Measurements from ENCODE around the gene VTCN1. TPM values are rescaled to one million over a fixed set of nuclear protein-coding genes. Genes with fewer than 3 reads are reported as not detected.

VTCN1 gene
- total RNA-seq, 1 experiment from 2014 or later, result not detected

GRCh38 chr1:117205368-117205767 is 5.4 kb downstream of the VTCN1 start:
- Histone ChIP-seq H3K9me3 (ENCODE audit: low read length) (no peaks in the 10 kb centered on the region), H2AFZ (ENCODE audit: low read length) (no peak overlapping the region), H3K4me1 (ENCODE audit: low read length) (no peaks in the 10 kb centered on the region), H3K27me3 (ENCODE audit: low read length) (no peaks in the 10 kb centered on the region), H3K9ac (ENCODE audit: low read length) (no peak overlapping the region), H3K9me2 (replicated peaks; ENCODE audit: insufficient read depth, low read length) (no peaks in the 10 kb centered on the region), H3K36me3 (ENCODE audit: insufficient read depth, low read length) (no peaks in the 10 kb centered on the region), H3K79me2 (ENCODE audit: low read length) (no peaks in the 10 kb centered on the region), H4K20me1 (ENCODE audit: insufficient read depth, low read depth, low read length) (no peaks in the 10 kb centered on the region), H3K4me3 (ENCODE audit: low read length) (no peak overlapping the region), H3K4me2 (ENCODE audit: low read depth, low read length, poor library complexity, severe bottlenecking) (no peak overlapping the region), H3K27ac (ENCODE audit: low read length) (no peak overlapping the region)
- no peak for DNase-seq

- H3K4me3 ChIP-seq (ENCODE audit: low read length), result no peak overlapping the region
- no peaks in the 10 kb centered on the region for H3K9me3 ChIP-seq (ENCODE audit: low read length)
- no peaks in the 10 kb centered on the region for H3K79me2 ChIP-seq (ENCODE audit: low read length)
Measured at GRCh38 chr1:117201808-117202207, 8.9 kb downstream of the VTCN1 start.

GRCh38 chr1:117198097-117198496 is 12.6 kb downstream of the VTCN1 start:
- H3K4me1 ChIP-seq (ENCODE audit: low read length), result no peaks in the 10 kb centered on the region
- H3K4me2 ChIP-seq (ENCODE audit: low read depth, low read length, poor library complexity, severe bottlenecking), result no peak overlapping the region
- no peak overlapping the region for H3K9ac ChIP-seq (ENCODE audit: low read length)
- no peak overlapping the region for H3K4me3 ChIP-seq (ENCODE audit: low read length)
- no peaks in the 10 kb centered on the region for H3K79me2 ChIP-seq (ENCODE audit: low read length)
- no peak for DNase-seq
- no peak overlapping the region for H2AFZ ChIP-seq (ENCODE audit: low read length)
- no peaks in the 10 kb centered on the region for H3K27me3 ChIP-seq (ENCODE audit: low read length)
- no peaks in the 10 kb centered on the region for H3K9me3 ChIP-seq (ENCODE audit: low read length)
- no peaks in the 10 kb centered on the region for H3K36me3 ChIP-seq (ENCODE audit: insufficient read depth, low read length)
- H3K9me2 ChIP-seq (replicated peaks; ENCODE audit: insufficient read depth, low read length), result no peaks in the 10 kb centered on the region
- H4K20me1 ChIP-seq (ENCODE audit: insufficient read depth, low read depth, low read length), result no peaks in the 10 kb centered on the region
- no peak overlapping the region for H3K27ac ChIP-seq (ENCODE audit: low read length)

More at GRCh38 chr1:117201808-117202207, 8.9 kb downstream of the VTCN1 start:
- no peaks in the 10 kb centered on the region for H3K9me2 ChIP-seq (replicated peaks; ENCODE audit: insufficient read depth, low read length)
- H3K36me3 ChIP-seq (ENCODE audit: insufficient read depth, low read length), result no peaks in the 10 kb centered on the region
- H3K4me2 ChIP-seq (ENCODE audit: low read depth, low read length, poor library complexity, severe bottlenecking), result no peak overlapping the region
- no peak overlapping the region for H2AFZ ChIP-seq (ENCODE audit: low read length)
- no peaks in the 10 kb centered on the region for H3K4me1 ChIP-seq (ENCODE audit: low read length)
- H3K27me3 ChIP-seq (ENCODE audit: low read length), result no peaks in the 10 kb centered on the region
- no peaks in the 10 kb centered on the region for H4K20me1 ChIP-seq (ENCODE audit: insufficient read depth, low read depth, low read length)
- no peak overlapping the region for H3K27ac ChIP-seq (ENCODE audit: low read length)
- DNase-seq, result no peak
- no peak overlapping the region for H3K9ac ChIP-seq (ENCODE audit: low read length)

- Histone ChIP-seq H3K4me2 (ENCODE audit: low read depth, low read length, poor library complexity, severe bottlenecking) (no peak overlapping the region), H3K9me2 (replicated peaks; ENCODE audit: insufficient read depth, low read length) (no peaks in the 10 kb centered on the region), H3K27ac (ENCODE audit: low read length) (no peak overlapping the region), H3K4me1 (ENCODE audit: low read length) (no peaks in the 10 kb centered on the region), H3K36me3 (ENCODE audit: insufficient read depth, low read length) (no peaks in the 10 kb centered on the region), H3K9ac (ENCODE audit: low read length) (no peak overlapping the region), H3K27me3 (ENCODE audit: low read length) (no peaks in the 10 kb centered on the region), H3K9me3 (ENCODE audit: low read length) (no peaks in the 10 kb centered on the region), H4K20me1 (ENCODE audit: insufficient read depth, low read depth, low read length) (no peaks in the 10 kb centered on the region), H3K4me3 (ENCODE audit: low read length) (no peak overlapping the region), H2AFZ (ENCODE audit: low read length) (no peak overlapping the region), H3K79me2 (ENCODE audit: low read length) (no peaks in the 10 kb centered on the region)
- no peak for DNase-seq
Measured at GRCh38 chr1:117189726-117190125, 21.0 kb downstream of the VTCN1 start.

- DNase-seq, result no peak
- Histone ChIP-seq H3K27ac (ENCODE audit: low read length) (no peak overlapping the region), H3K4me2 (ENCODE audit: low read depth, low read length, poor library complexity, severe bottlenecking) (no peak overlapping the region), H3K27me3 (ENCODE audit: low read length) (no peaks in the 10 kb centered on the region), H4K20me1 (ENCODE audit: insufficient read depth, low read depth, low read length) (no peaks in the 10 kb centered on the region), H3K4me1 (ENCODE audit: low read length) (no peaks in the 10 kb centered on the region), H3K36me3 (ENCODE audit: insufficient read depth, low read length) (no peaks in the 10 kb centered on the region), H3K9me3 (ENCODE audit: low read length) (no peaks in the 10 kb centered on the region), H3K9ac (ENCODE audit: low read length) (no peak overlapping the region), H3K79me2 (ENCODE audit: low read length) (no peaks in the 10 kb centered on the region), H3K9me2 (replicated peaks; ENCODE audit: insufficient read depth, low read length) (no peaks in the 10 kb centered on the region), H2AFZ (ENCODE audit: low read length) (no peak overlapping the region), H3K4me3 (ENCODE audit: low read length) (no peak overlapping the region)
Measured at GRCh38 chr1:117188816-117189437, 21.8 kb downstream of the VTCN1 start.

- Histone ChIP-seq H2AFZ (ENCODE audit: low read length) (no peak overlapping the region), H3K27me3 (ENCODE audit: low read length) (no peaks in the 10 kb centered on the region), H3K36me3 (ENCODE audit: insufficient read depth, low read length) (no peaks in the 10 kb centered on the region), H3K9ac (ENCODE audit: low read length) (no peak overlapping the region), H3K79me2 (ENCODE audit: low read length) (no peaks in the 10 kb centered on the region), H4K20me1 (ENCODE audit: insufficient read depth, low read depth, low read length) (no peaks in the 10 kb centered on the region), H3K9me2 (replicated peaks; ENCODE audit: insufficient read depth, low read length) (no peaks in the 10 kb centered on the region), H3K4me2 (ENCODE audit: low read depth, low read length, poor library complexity, severe bottlenecking) (no peak overlapping the region), H3K27ac (ENCODE audit: low read length) (no peak overlapping the region), H3K4me1 (ENCODE audit: low read length) (no peaks in the 10 kb centered on the region), H3K4me3 (ENCODE audit: low read length) (no peak overlapping the region), H3K9me3 (ENCODE audit: low read length) (no peaks in the 10 kb centered on the region)
- no peak for DNase-seq
Measured at GRCh38 chr1:117188170-117188815, 22.4 kb downstream of the VTCN1 start.

GRCh38 chr1:117183112-117183511 is 27.6 kb downstream of the VTCN1 start:
- no peak overlapping the region for H2AFZ ChIP-seq (ENCODE audit: low read length)
- H3K27me3 ChIP-seq (ENCODE audit: low read length), result no peaks in the 10 kb centered on the region
- no peaks in the 10 kb centered on the region for H3K79me2 ChIP-seq (ENCODE audit: low read length)
- H3K36me3 ChIP-seq (ENCODE audit: insufficient read depth, low read length), result no peaks in the 10 kb centered on the region
- H3K9ac ChIP-seq (ENCODE audit: low read length), result no peak overlapping the region
- H3K9me2 ChIP-seq (replicated peaks; ENCODE audit: insufficient read depth, low read length), result no peaks in the 10 kb centered on the region
- H3K4me1 ChIP-seq (ENCODE audit: low read length), result no peaks in the 10 kb centered on the region
- no peak overlapping the region for H3K27ac ChIP-seq (ENCODE audit: low read length)
- no peaks in the 10 kb centered on the region for H3K9me3 ChIP-seq (ENCODE audit: low read length)
- DNase-seq, result no peak
- H3K4me2 ChIP-seq (ENCODE audit: low read depth, low read length, poor library complexity, severe bottlenecking), result no peak overlapping the region
- no peaks in the 10 kb centered on the region for H4K20me1 ChIP-seq (ENCODE audit: insufficient read depth, low read depth, low read length)
- no peak overlapping the region for H3K4me3 ChIP-seq (ENCODE audit: low read length)

GRCh38 chr1:117182319-117182718 is 28.4 kb downstream of the VTCN1 start:
- DNase-seq, result no peak
- Histone ChIP-seq H3K9ac (ENCODE audit: low read length) (no peak overlapping the region), H3K27me3 (ENCODE audit: low read length) (no peaks in the 10 kb centered on the region), H3K9me2 (replicated peaks; ENCODE audit: insufficient read depth, low read length) (no peaks in the 10 kb centered on the region), H3K4me3 (ENCODE audit: low read length) (no peak overlapping the region), H3K27ac (ENCODE audit: low read length) (no peak overlapping the region), H3K36me3 (ENCODE audit: insufficient read depth, low read length) (no peaks in the 10 kb centered on the region), H3K79me2 (ENCODE audit: low read length) (no peaks in the 10 kb centered on the region), H3K4me1 (ENCODE audit: low read length) (no peaks in the 10 kb centered on the region), H4K20me1 (ENCODE audit: insufficient read depth, low read depth, low read length) (no peaks in the 10 kb centered on the region), H3K4me2 (ENCODE audit: low read depth, low read length, poor library complexity, severe bottlenecking) (no peak overlapping the region), H2AFZ (ENCODE audit: low read length) (no peak overlapping the region), H3K9me3 (ENCODE audit: low read length) (no peaks in the 10 kb centered on the region)
